GM19455 (cell line): ENCODE measurements around the gene KAT5.
A peak's percentile ranks its signal among the peaks of the same experiment; 100 is the strongest.
"Not testable (repeated sequence)": the region's sequence is repeated elsewhere in the genome, so short reads cannot be mapped to it uniquely, and the experiment has no call there.

Source experiments
- ATAC-seq: cut with Tn5 transposase; IDR thresholded peaks from one replicate; pipeline ENCODE4 v1.9.1; 2021; ENCODE audit not compliant: unreplicated experiment

KAT5 gene

DNA sequence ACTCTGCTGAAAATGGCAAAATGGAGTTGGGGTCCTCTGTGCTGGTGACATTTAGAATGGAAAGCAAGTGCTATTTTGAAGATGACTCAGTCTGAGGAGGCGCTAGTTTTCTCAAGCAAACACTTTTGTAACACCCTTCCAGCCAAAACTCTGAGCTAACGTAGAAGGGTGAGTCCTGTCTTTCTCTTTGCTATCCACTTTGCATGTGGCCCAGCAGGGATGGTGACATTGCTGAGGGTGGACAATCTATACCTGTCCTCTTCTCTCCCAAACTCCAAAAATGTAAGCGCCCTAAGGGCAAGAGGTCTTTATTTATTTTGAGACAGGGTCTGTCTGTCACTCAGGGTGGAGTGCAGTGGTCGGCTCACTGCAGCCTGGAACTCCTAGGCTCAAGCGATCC, 3.6 kb upstream of the KAT5 start:
- no peak for ATAC-seq

DNA sequence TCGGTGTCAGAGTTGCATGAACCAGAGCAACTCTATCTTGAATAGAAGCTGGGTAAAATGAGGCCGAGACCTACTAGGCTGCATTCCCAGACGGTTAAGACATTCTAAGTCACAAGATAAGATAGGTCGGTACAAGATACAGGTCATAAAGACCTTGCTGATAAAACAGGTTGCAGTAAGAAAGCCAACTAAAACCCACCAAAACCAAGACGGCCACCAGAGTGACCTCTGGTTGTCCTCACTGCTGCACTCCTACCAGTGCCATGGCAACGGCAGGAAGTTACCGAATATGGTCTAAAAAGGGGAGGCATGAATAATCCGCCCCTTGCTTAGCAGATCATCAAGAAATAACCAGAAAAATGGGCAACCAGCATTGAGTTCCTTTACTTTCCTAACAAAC, 2.4 kb upstream of the KAT5 start:
- ATAC-seq: no peak

GRCh38 chr11:65710421-65710820, 1.6 kb upstream of the KAT5 start:
- ATAC-seq: no peak

GRCh38 chr11:65712633-65713076, 603 bp downstream of the KAT5 start:
- ATAC-seq: no peak

DNA sequence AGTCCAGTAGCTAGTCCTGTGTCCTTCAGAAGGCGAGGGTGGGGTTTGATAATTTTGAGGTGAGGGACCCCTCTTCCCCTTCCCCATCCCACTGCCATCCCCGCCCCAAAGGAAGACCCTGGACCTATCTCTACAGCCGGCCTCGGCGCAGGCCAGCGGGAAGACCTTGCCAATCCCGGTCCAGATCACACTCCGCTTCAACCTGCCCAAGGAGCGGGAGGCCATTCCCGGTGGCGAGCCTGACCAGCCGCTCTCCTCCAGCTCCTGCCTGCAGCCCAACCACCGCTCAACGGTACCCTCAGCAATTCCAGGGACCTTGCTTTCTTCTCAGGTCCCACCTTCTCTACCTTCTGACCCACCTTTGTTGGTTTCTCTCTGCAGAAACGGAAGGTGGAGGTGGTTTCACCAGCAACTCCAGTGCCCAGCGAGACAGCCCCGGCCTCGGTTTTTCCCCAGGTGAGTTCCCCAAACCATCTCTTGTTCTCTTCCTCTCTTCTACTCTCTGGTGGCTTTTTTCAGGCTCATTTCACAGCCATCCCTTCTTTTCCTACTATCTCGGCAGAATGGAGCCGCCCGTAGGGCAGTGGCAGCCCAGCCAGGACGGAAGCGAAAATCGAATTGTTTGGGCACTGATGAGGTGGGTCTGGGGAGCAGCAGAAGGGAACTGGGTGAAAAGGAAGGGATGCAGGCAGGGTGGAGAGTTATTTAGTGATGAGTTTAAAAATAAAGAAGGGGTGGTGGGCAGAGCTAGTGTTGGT, 1.3 kb downstream of the KAT5 start:
- no peak for ATAC-seq

DNA sequence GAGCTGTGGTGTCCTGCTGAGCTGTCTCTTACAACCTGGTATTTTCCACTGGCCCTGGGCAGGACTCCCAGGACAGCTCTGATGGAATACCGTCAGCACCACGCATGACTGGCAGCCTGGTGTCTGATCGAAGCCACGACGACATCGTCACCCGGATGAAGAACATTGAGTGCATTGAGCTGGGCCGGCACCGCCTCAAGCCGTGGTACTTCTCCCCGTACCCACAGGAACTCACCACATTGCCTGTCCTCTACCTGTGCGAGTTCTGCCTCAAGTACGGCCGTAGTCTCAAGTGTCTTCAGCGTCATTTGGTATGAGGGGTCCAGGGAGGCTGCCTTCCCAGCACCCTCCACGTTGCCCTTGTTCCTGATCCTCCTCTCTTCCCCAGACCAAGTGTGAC, 2.4 kb downstream of the KAT5 start:
- no peak for ATAC-seq

DNA sequence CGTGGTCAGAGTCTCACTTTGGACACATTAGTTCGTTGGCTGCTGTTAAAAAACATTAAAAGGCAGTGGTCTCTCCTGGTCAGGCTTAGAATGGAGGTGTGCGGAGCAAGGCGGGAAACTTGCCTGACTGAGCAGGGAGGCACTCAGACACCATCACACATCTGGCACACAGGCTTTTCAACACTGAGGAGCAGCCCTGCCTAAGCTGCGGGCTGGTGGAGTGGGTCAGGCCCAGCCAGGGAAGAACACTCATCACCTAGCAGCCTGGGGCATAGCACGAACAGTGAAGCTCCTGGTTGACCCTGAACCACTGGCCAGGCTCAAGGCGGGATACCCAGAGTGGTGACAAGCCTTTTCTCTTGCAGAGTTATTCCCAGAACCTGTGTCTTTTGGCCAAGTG, 4.2 kb downstream of the KAT5 start:
- no peak for ATAC-seq

DNA sequence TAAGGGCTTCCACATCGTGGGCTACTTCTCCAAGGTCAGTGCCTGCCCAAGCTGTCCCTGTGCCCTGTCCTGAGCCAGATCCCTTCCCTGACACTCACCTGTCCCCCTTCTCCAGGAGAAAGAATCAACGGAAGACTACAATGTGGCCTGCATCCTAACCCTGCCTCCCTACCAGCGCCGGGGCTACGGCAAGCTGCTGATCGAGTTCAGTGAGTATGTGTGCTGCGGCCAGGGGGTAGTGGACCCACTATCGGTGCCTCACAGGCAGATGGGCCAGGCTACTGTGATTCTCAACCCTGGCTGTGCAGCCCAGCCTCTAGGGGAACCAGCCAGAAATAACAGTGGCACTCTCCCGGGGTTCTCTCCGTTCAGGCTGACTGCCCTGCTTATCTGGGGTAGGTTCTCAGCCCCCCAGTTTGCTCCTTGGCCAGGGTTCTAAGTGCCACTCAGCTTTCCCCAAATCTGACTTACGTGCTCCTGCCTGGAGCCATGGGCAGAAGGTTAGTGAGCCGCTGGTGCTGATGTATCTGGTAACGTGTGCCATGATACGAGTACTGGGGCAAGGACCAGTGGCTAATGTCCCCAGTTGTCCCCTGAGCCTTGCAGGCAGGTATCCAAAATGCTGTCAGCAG, 4.8 kb downstream of the KAT5 start:
- ATAC-seq: no peak

- no peak for ATAC-seq
These were observed 5.9 kb downstream of the KAT5 start for GRCh38 chr11:65717906-65718305.

DNA sequence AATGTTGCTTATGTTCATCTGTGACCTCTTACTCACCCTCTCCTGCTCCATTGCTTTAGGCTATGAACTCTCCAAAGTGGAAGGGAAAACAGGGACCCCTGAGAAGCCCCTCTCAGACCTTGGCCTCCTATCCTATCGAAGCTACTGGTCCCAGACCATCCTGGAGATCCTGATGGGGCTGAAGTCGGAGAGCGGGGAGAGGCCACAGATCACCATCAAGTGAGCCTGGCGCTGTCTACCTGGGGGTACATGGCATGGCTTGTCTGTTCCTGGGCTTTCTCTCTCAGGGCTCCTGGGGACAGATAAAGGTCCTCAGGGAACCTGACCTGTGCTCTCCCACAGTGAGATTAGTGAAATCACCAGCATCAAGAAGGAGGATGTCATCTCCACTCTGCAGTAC, 6.5 kb downstream of the KAT5 start:
- ATAC-seq: no peak

GRCh38 chr11:65718964-65719492, 7.0 kb downstream of the KAT5 start:
- no peak for ATAC-seq

DNA sequence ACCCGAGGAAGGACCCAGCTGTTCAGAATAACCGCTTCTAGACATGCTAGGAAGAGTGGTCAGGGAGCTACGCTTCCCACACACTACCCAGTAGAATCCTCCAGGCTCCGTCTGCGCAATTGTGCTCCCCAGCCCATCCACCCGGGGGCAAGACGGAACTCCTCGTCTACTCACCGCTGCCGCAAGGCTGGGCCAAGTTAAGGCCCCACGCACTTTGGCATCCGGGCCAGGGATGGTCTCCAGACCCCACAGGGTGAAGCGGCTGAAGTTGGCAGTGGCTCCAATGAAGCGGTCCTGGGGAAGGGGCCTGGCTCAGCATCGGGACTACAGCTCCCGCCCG, 7.8 kb downstream of the KAT5 start:
- no peak for ATAC-seq

DNA sequence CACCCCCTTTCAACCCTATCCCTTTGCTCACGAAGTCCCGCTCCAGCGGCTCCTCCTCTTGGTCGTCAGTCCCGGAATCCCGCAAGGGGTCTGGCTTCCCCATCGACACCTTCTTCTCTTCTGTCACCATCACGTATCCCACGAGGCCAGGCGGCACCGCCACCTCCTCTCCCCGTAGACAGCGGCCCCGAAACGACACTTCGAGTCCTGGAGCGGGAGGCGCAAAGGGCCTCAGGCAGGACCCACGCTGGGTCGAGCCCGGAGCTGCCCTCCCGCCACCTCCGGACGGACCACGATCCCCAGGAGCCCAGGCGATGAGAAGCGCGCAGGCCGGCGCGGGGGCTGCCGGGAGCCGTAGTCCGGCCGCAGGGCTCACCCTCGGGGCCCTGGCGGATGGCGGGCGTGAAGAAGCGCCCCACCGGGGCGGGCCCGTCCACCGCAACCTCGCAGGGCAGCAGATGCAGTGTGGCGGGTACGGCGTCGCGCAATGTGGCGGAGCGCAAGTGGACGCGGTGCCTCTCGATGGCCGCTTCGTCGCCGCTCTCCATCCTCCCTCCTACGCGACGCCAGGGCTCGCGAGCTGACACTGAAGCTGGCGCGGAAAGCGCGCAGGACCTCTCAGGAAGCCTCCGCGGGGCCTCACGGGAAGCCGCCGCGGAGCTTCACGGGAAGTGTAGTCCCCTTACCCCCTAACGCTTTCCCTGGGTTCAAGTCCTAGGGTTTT, 8.3 kb downstream of the KAT5 start, which contains the start of gene RNASEH2C:
TSS of gene RNASEH2C (minus strand) at position 588 of the 724 bp plus-strand sequence. CDS start at position 548, 40 bp downstream.
- peak; percentile 68 for ATAC-seq

GRCh38 chr11:65722261-65722660, 10.2 kb downstream of the KAT5 start:
- ATAC-seq: no peak

GRCh38 chr11:65726660-65727059, 14.6 kb downstream of the KAT5 start:
- ATAC-seq: no peak

- no peak for ATAC-seq
These were observed 15.8 kb downstream of the KAT5 start for GRCh38 chr11:65727865-65728264.

- no peak for ATAC-seq
These were observed 18.4 kb downstream of the KAT5 start for GRCh38 chr11:65730461-65730860.

DNA sequence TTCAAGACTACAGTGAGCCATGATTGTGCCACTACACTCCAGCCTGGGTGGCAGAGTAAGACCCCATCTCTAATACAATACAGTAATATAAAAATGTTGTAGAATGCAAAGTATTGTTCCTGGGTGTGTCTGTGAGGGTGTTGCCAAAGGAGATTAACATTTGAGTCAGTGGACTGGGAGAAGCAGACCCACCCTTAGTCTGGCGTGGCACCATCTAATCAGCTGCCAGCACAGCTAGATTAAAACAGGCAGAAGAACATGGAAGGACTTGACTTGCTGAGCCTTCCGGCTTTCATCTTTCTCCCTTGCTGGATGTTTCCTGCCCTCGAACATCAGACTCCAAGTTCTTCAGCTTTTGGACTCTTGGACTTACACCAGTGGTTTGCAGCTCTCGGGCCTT, 23.1 kb downstream of the KAT5 start:
- ATAC-seq: not testable (repeated sequence)

DNA sequence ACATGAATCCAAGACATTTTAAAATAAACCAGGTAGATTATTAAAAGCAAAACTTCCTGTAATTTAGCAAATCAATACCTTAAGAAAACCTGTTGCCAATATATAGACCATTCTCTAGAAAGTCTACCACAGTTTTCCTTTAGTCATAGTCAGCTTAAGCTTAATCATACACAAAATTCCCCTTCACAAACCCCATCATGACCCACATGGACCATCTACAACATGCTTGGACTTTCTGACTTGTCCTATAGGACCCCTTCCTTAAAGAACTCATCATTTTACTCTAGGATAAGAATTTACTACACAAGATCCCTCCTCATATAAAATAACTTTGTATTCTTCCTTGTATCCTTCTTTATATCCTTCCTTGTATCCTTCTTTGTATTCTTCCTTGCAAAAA, 24.8 kb downstream of the KAT5 start:
- ATAC-seq: no peak

DNA sequence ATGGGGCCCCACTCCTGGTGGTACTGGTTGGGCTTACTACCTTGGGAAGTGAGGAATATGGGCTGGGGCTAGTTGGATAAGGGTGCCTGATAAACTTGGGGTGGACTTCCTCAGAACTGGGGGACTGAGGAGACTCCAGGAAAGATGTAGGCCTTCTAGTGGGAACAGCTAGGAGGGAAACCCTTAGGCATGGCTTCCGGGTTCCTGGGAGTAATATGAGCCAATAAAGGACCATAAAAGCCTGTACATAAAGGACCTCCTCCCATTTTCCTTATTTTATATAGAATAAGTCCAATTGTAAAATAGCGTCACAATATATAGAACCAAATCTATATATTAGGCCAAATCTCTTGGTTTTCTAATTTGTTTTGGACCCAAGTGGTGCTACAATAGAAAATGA, 27.0 kb downstream of the KAT5 start:
- ATAC-seq: no peak

DNA sequence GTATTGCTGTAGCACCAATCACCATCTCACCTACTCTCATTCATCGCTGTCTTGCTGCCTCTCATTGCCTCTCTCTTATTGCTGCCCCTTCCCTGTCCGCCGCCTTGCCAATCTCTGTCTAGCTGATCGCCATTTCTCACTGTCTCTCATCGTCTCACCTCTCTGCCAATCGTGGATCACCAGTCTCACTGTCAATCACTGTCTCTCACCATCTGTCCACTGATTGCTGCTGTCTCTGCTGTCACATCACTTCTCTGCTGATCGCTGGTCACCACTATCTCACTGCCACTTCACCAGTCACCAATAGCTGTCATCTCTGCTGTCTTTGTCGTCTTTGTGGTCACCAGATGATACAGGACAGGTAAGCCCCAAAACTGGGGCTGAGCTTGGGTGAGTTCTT, 29.1 kb downstream of the KAT5 start:
- ATAC-seq: no peak

DNA sequence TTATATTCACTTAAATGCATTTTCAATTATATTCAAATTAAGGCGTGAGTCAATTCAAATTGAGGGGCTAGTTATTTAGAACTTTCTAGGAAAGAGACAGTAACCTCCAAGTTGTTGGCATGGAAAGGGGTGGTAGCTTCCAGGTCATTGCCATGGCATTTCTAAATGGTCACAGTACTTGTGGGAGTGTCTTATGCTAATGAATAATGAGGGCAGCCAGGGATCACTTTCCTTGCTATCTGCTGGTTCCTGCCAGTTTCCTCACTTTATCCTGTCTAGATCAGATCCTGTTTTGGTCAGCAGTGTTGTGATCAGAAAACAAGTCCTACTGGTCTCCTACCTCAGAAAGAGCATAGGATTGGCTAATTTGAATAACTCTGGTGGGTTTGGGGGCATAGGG, 30.3 kb downstream of the KAT5 start:
- ATAC-seq: no peak
